RKO (cell line): ENCODE results near the gene NDUFS6.

Experiments used
- DNase-seq: peaks from one replicate; pipeline ENCODE4 v3.0.0-alpha.2; 2016; ENCODE audit warnings: low spot score

NDUFS6 gene

DNA sequence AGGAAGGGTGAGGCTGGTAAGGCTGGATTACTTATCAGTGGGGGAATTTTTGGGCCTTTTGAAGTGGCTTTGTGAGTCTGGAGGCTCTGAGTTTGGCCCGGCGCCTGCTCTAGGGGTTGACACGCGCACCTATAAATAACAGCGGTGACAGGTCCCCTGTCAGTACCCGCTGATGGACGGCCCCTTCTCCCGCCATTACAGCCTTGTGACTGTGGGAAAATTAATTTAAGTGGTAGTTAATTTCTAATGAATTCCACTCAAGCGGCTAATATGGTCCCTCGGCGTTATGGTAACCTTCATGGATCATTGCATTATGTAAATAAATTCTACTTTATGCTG lies 18.0 kb upstream of the NDUFS6 start:
- DNase-seq, result no peak

- no peak for DNase-seq
Observed at GRCh38 chr5:1784197-1785050, 16.8 kb upstream of the NDUFS6 start.

DNA sequence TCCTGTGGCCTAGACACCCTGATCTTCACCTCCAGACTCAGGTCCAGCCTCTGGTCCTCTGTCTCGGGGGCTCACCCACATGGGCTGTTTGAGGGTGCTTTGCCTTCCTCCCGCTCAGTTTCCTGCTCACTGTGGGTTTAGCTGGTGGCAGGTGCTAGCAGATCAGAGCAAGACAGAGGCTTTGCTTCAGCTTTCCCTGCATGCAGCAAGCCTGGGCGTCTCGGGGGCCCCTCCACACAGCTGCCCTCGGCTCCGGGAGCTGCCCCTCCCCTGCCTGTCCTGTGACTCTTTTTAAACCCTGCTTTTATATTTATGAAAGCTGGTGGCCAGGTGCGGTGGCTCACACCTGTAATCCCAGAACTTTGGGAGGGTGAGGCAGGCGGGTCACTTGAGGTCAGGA lies 16.1 kb upstream of the NDUFS6 start:
- no peak for DNase-seq

DNA sequence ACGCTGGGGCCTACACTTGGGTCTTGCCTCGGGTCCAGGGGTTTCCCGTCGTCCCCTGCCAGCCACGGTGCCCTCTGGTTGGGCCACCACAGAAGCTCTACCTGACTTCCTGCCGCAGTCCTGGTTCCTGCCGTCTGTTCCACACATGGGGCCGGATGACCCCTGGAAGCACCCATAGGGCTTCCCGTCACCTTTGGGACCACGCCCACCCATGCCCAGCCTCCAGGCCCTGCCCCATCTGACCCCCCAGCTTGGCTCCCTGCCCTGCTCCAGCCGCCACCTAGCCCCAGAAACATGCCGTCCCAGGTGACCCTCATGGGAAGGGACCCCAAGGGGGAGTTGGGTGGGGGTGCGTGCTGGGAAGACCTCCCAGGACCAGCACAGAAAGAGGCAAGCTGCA lies 15.2 kb upstream of the NDUFS6 start:
- DNase-seq, result no peak

- no peak for DNase-seq
Observed at GRCh38 chr5:1786621-1787471, 14.4 kb upstream of the NDUFS6 start.

DNA sequence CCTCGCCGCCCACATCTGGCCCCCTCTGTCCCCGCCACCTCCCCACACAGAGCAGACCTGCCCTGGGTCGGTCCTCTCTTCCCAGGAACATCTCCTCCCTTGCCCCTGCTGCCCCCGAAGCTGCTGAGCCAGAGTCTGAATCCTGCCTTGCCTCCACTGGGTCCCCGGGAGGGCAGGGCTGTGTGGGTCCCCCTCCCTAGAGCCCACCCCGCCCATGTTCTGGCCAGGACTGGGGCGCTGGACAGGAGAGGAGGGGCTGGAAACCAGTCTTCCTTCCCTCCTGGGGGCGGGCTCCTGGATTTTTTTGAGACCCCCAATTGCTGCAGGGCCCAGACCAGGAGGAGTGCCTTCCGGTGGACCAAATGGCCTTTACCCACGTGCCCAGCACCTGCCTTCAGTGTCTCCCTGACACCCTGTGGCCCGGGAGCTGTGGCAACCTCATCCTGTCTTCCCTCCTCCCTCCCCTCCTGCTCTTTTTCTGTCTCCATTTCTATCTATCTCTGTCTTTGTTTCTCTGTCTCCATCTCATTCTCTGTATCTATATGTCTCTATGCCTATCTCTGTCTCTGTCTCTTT lies 13.6 kb upstream of the NDUFS6 start:
- no peak for DNase-seq

DNA sequence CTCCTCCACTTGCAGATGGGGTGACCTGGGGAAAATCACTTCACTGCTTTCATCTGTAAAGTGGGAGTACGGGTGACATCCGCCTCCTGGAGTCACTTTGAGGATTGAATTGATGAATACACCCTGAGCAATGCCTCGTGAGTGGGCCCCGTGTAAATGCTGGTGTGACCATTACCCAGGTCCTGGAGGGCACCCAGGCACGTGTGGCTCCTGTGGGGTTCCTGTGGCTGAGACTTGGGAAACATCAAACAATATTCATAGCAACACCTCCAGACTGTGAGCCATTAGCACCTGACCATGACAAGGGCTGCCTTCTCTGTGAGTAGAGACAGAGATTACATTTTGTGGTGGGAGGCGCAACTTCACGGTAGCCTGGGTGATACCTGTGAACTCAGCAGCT lies 13.0 kb upstream of the NDUFS6 start:
- DNase-seq, result no peak

DNA sequence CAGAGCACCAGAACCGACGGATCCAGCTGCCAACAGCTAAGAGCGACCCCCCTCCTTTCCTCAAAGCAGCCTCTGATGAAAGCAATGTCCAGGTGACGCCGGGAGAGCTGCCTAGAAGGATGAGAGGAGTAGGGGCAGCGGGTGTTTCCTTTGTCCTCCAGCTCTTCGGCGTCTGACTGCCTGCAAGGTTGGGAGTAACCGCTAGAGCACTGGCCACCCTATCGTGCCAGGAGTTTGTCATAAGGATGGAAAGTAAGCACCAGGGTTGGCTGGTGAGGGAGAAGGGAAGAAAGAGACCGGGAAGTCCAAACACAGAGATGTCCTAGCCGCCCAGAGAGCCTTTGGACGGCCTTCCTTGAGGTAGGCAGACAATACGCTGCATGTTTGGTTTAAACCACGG lies 12.4 kb upstream of the NDUFS6 start:
- no peak for DNase-seq

DNA sequence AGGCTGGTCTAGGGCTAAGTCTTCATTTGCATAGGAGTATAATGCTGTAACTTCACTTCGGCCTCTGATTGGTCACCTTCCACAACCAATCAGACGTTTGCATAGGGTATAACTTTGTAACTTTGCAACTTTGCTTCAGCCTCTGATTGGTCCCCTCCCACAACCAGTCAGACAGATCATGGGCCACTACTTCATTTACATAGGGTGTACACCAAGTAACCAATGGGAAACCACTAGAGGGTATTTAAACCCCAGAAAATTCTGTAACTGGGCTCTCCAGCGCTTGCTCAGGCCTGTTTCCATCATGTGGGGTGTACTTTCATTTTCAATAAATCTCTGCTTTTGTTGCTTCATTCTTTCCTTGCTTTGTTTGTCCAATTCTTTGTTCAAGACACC lies 11.8 kb upstream of the NDUFS6 start:
- DNase-seq, result peak; percentile 57

- peak; percentile 64 for DNase-seq
Observed at GRCh38 chr5:1789834-1790471, 11.3 kb upstream of the NDUFS6 start.

- no peak for DNase-seq
Observed at GRCh38 chr5:1791176-1791575, 10.0 kb upstream of the NDUFS6 start.

DNA sequence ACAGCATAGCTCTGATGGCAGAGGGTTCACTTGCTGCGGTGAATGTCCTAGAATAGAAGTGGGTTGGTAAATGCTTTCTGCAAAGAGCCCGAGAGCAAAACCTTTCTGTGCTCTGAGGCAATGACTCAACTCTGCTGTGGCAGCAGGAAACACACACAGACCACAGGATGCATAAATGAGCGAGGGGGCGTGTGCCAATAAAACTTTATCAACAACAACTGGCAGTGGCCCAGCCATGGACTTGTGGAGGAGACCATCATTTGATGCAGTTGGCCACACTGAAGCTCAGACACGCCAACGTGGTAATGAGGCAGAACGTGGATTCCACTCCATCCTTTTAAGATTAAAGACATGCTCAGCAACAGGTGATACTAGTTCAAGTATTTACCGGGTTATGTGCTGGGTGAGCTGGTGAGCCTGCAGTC lies 8.4 kb upstream of the NDUFS6 start:
- peak; percentile 57 for DNase-seq

DNA sequence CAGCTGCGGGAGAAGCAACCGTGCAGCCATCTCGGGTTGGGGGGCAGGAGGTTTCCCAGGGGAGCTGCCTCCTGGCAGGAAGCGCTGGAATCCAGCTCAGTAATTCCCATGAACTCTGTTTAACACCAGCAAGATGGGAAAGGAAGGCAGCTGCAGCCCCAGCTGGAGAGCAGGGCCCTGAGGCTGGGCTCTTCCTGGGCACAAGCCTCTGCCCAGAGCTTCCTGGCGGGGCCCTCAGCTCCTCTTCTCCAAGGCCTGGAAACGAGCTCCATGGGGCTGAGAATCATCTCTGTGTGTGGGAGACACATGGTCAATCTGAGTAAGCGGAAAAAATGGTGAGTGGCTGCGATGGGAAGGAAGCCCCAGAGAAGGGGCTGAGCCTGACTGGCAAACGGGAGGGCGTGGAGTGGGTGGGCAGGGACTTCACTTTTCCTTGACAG lies 7.9 kb upstream of the NDUFS6 start:
- DNase-seq, result no peak

DNA sequence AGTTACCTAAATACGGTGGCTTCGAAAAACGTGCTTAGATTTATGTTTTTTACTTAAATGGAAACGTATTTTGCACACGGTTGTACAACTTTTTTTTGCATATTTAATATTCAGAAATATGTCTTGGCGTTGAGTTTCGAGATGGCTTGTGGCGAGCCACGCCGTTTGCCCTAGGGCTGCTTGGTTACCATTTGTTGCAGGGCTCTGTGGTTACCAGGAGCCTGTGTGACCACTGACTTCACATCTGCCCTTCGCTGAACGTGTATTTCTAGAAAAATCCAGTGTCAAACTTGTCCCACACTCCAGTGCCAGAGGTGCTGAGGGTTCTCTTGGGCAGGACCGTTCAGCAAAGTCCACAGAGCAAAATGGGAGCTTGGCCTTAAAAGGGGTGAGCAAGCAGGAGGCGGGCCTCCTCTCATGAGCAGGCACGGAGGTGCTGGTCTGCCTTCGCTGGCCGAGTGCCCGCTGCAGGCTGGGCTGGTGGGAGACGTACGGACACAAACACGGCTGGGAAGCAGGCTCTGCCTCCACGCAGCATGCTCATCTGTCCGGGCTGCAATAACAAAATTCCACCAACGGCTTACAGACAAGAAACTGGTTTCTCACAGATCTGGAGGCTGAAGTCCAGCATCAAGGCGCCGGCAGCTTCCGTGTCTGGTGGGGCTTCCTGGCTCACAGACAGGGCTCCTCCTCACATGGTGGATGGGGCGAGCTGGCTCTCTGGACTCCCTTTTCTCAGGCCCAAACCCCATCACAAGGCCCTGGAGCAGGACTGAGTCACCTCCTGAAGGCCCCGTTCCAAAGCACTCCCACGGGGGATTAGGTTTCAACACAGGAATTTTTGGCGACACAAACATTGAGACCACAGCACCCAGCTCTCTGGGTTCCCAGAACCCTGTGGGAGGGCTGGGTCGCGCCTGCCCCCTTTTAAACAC lies 7.0 kb upstream of the NDUFS6 start:
- no peak for DNase-seq

DNA sequence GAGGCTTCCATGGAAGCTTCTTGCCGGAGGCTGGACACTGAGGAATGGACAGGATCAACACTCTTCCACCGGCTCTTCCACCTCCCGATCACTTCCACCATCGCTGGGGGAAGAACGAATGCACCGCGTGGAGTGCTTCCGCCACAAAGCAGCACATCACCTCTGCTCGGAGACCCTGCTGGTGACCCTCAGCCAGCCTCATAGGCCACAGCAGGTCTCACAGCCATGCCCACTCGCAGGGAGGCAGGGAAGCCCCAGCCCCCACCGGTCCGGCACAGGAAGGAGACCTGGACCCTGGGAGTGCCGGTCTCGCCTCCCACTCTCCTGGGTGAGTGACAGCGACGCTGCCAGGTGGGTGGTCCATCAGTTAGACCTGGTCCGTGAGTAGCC lies 6.3 kb upstream of the NDUFS6 start:
- no peak for DNase-seq

DNA sequence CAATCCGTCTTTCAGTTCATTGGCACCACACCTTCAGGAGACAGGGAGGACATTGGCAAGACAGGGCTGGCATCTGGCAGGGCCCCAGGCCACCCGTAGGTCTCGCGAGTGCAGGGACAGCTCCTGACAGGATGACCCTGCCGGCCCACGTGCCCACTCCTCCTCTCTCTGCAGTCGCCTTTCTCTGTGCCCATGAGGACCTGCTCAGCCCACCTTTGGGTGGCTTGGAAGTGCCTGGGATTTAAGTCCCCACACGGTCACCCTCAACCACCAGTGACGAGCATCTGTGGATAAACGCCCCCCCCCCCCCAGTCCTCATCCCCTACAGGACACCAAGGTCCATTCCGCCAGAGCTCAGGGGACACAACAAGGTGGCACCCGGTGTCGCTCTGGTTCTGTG lies 5.7 kb upstream of the NDUFS6 start:
- no peak for DNase-seq

- DNase-seq, result no peak
Observed at GRCh38 chr5:1795931-1796330, 5.3 kb upstream of the NDUFS6 start.

DNA sequence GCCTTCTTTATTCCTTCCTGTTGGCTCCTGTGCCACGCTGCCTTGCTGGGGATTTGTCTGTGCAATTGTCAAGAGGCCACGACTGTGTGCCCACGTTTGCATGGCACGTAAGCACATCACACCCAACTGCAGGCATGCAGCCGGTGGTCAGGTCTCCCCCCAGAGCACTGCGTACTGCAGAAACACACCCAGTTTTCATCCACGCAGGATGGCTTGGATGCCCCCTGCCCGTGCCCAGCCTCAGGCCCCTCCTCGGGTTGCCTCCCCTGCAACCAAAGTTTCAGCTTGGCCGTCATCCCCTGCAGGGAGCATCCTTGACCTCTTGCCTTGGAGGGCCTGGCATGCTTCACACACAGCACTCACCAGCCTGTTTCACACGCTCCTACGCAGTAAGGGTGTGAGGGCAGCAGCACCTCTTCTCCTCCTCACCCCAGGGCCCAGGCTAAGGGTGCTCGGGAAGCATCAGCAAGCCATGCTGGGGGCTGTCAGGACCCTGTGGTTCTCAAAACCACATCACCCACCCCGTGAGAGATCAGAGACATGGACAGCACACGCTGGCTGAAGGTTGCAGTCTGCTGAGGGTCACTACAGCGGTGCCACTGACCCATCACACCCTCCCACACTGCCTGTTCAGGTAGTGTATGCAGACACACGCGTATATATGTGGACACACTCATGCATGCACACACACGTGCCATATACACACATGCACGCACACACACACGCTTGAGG lies 4.7 kb upstream of the NDUFS6 start:
- no peak for DNase-seq

DNA sequence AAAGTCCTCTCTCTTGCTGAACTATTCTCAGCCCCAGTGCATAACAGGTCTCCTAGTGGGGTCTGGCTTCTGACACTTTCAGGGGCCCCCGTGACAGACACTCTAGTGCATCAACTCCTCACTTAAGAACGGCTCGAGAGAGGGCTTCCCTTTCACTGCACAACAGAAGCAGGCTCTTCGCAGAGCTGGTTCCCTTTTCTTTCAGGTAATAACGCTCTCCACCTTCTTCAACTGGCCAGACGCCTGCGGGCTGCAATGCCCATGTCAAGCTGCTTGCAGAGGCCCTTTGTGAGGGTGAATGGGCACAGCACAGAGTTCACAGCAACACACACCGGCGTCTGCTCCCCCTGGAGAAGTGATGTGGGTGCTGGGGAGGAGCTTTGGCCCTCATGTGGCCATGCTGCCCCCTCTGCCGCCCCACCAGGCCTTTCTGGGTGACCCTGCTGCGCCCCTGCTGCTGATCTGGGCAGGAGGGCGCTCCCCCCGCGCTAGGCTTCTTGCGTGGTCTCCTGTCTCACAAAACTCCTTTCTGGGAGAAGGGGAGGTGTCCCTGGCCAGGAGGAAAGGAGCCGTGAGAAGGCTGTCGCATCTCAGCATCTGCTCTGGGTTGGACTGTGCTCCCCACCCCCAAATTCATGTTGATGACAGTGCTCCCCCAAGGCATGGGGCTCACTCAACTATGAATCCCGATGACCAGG lies 4.0 kb upstream of the NDUFS6 start:
- DNase-seq, result no peak

DNA sequence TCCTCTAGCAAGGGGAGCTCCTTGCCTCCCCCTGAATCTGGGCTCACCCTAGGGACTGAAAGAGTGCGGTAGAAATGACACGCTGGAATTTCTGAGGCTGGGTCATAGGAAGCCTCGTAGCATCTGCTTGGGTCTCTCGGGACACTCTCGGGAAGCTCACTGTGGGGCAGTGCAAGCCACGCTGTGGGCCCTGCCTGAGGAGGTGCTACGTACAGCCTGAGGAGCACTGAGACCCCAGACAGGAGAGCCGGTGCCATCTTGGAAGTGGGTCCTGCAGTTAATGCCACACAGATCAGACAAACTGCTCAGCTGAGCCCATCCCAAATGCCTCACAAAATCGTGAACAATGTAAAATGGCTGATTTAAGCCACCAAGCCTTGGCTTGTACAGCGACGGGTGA lies 3.4 kb upstream of the NDUFS6 start:
- DNase-seq, result no peak
